Stimulated activated naive CD4-positive, alpha-beta T cell (primary cell): ENCODE results near the gene PTPN2.
A peak's percentile ranks its signal among the peaks of the same experiment; 100 is the strongest.

ENCODE experiments used
- DNase-seq, 6 experiments: peaks; one replicate each; lab custom pipeline; 2025; lab: John Stamatoyannopoulos, UW

Gene PTPN2

GRCh38 chr18:12857991-12858544, 26.0 kb downstream of the PTPN2 start:
- no peak for DNase-seq

DNA sequence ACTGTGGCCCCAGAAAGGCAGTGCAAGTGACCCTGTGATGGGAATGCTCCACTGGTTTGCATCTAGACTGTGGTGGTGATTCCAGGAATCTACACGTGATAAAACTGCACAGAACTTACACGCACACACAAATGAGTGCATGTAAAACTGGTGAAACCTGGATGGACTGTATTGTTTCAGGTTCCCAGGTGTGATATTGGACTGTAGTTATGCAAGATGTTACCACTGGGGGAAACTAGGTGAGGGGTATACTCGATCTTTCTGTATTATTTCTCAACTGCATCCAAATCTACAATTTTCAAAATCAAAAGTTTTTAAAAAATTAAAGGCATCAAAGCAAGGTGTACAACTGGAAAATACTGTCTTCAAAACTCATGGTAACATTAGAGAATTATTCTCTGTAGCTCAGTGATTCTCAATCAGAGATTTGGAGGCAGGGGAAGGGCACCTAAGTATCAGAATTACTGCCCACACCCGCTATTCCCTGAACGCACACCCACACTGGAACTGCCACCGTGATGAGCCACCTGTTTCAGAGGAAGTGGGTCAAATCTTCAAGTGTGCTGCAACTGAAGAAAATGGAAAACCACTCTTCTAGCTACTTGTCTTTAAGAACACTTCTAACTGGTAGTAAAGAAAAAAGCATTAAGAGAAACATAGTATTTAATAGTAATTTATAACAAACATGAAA, 26.7 kb downstream of the PTPN2 start:
- no peak for DNase-seq

DNA sequence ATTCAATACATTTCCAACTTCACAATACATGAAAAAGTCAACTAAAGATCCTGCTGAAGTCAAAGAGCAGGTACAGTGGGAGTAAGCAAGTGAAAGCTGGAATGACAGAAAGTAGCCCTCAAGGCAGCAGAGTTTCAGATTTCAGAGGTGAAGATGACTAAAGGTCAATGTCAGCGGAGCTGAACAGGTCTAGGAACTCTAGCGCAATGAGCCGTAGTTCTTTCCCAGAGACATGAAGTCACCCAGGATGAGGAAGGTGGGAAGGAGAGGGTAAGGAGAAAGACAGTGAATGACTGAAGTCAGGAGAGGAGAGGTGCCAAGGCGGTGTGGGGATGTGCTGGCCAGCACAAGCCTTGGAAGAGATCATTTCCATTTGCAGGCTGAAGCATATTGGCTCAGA, 28.1 kb downstream of the PTPN2 start:
- DNase-seq: no peak

- DNase-seq: no peak
These were observed 31.3 kb downstream of the PTPN2 start for GRCh38 chr18:12852566-12853315.

- DNase-seq: no peak
These were observed 32.3 kb downstream of the PTPN2 start for GRCh38 chr18:12851716-12852115.

GRCh38 chr18:12849548-12849947, 34.5 kb downstream of the PTPN2 start:
- DNase-seq: no peak

- DNase-seq: no peak
These were observed 35.6 kb downstream of the PTPN2 start for GRCh38 chr18:12848405-12848804.

- no peak for DNase-seq
These were observed 39.6 kb downstream of the PTPN2 start for GRCh38 chr18:12844391-12844790.

- DNase-seq: no peak
These were observed 40.4 kb downstream of the PTPN2 start for GRCh38 chr18:12843420-12844350.

GRCh38 chr18:12842459-12843380, 41.3 kb downstream of the PTPN2 start:
- DNase-seq: no peak

GRCh38 chr18:12841070-12841469, 43.0 kb downstream of the PTPN2 start:
- DNase-seq: no peak

DNA sequence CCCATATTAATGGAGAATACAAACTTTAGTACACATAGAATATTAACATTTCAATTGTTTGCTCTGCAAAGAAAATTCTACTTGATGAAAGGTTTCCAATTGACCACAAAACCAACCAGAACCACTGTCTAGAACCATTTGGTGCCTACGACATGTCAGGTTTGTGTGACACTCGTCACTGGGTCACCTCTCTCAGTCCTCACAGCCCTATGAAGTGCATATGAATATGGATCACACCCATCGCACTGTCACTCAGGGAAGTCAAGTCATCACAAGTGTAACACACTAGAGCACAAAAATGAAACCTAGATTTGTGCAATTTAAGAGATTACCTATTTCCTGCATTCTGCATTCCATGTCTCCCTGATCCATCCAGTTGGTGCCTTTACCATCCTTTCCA, 43.7 kb downstream of the PTPN2 start:
- no peak for DNase-seq

DNA sequence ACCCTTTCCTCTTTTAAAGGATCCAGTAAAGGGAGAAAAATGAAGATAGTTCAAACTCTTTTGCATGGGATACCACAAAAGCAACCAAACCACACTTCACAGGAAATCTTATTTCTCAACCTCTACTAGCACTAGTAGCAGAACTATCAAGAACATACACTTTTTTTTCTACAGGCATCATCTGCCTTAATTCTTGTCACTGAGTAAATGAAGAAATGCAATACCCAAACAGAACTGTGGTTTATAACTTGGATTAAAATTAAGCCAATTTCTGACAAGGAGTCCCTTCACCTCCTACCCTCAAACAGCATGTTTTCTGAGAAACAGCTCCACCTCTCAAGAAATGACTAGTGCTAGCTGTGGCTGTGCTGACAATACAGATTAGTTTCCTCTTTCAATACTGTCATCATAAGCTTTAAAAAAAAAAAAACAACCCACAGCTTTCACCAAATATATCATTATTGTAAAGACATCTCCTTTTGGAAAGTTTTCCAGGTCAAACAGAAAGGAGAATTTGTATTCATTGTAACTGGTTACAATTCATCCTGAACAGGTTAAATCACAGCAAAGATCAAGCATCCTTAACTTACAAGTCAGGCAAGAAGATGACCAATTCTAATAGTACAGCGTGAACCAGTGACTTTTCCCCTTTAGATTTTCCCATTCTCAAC, 44.4 kb downstream of the PTPN2 start:
- DNase-seq: peak in 2 of 6 experiments; percentile 30 to 31

DNA sequence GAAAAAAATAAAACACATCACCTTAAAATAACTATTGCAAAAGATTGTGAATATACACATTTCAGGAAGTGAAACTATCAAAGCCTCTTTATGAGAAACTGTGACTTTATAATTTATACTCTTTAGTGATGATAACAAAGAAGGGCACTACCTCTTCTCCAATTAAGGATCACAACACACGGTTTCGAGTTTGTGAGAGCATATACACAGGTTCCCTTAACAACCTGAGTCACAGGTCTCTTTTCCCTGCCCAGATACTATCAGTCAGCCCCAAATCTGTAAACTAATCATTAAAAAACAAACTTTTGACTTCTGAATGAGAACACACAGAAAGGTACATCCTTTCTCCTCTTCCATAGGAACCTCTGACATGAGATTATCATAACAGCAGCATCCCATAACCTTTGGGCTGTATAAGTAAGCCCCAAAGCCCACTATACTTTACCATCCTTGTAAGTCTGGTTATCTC, 44.9 kb downstream of the PTPN2 start:
- DNase-seq: peak in 1 of 6 experiments; percentile 29

DNA sequence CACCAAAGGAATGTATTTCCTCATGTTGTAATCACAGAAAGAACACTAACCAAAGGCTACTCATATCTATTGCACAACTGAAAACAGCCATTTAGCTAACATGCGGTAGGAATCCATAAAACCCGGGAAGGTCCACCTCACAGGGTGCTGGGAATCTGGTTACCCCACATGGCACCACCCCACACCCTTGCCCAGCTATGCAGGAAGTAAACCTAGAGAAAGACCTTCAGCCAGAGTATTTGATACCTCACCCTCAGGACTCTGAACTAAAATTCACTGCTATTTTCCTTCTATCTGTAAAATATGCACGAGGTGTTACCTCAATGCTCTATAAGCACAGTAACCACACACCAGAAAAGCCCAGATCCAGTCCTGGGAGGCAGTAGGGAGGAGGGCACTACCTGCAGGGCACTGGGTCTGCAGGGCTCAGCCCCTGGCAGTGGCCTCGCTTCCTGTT, 45.8 kb downstream of the PTPN2 start:
- peak in 1 of 6 experiments; percentile 4 for DNase-seq

DNA sequence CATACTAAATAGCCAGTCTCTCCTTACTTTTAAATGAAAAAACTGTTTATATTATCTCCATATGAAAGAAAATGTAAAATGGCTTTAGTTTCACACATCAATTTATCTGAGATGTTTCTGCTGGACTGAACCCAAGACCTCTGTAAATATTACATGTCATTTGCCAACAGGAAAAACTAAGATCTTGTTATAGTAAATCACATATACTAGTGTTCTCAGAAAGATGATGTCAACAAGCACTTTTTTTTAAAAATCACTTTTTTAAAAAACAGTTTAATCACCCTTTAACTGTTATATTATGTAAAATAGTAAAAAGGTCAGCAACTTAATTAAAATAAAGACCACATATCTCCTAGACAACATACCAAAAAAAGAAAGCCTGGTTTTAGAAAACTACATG, 46.3 kb downstream of the PTPN2 start:
- DNase-seq: no peak

DNA sequence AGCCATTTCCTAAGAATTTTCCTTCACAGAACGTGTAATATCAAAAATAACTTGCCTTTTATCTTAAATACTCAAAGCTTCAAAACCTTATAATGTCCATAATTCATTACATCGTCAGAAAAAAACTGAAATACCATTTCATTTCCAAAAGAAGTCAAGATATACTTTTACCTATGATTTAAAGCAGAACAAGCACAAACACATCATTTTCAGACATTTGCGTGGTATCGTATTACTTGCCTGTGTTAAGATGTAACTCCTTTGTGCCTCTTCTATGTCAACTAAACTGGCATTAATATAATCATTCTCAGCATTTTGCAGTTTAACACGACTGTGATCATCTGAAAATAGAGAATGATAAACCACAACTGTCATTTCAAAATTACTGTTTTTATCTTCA, 47.5 kb downstream of the PTPN2 start:
- no peak for DNase-seq

GRCh38 chr18:12828116-12829051, 55.7 kb downstream of the PTPN2 start:
- no peak for DNase-seq

DNA sequence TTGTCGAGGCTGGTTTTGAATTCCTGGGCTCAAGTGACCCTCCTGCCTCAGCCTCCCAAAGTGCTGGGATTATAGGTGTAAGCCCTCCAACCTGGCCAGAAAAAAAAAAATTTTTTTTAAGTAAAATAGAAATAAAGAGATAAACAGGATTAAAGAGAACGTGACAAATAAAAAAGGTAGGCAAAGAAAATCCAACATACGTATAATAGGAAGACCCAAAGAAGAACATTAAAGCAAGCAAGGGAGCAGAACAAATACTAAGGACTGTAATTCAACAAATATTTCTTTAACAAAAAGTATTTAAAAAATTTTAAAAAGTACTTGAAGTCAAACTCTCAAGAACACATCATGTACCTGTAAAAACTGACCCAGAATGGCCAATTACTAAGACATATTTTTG, 56.4 kb downstream of the PTPN2 start:
- no peak for DNase-seq
